Hematopoietic multipotent progenitor cell treated with erythropoietin and hydrocortisone succinate and interleukin-3 and kit ligand, for 15 days (in vitro differentiated cells): ENCODE data around the gene PARVA.

Experiments
- DNase-seq: peaks from one replicate; pipeline ENCODE4 v3.0.0-alpha.2; 2015; ENCODE audit warnings: low spot score

Gene PARVA

DNA sequence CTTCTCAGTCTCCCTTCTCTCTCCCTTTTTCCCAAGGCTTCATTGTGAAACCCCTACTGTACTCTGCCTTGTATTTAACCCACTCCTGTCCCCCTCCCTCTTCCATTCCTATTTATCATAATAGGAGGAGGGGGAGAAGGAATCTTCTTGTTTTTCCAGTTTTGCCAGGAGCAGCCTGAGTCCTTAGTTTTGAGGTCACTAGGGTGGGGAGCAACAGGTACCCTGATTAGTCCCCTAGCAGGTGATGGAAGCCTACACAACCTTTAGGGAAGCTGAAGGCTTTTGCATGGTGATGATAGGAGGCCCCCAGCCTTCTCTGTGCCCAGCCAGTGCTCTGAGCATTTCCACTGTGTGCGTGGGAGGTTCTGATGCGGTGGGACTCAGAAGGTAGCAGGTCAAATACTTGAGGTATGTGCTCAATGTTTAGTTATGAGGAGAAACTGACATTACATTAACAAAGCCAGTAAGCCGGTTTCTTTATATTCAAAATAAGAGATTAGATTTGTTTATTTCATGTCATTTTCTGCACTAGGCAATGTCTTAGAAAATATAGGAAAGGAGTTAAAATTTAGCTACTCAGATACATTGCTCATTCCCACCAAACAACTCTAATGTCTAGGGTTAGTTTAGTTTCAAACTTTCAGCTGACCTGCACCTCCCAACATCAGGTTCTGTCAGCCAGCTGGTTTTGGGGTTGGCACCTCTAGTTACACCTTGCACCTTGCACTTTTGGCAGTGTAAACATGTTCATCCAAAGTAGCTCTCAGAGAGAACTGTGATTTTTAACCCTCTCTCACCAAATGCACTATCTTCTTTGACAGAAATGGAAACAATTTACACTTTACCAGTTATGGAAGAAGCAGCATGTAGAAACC lies 26.0 kb downstream of the PARVA start:
- no peak for DNase-seq

GRCh38 chr11:12403997-12404350 lies 26.6 kb downstream of the PARVA start:
- DNase-seq: no peak

DNA sequence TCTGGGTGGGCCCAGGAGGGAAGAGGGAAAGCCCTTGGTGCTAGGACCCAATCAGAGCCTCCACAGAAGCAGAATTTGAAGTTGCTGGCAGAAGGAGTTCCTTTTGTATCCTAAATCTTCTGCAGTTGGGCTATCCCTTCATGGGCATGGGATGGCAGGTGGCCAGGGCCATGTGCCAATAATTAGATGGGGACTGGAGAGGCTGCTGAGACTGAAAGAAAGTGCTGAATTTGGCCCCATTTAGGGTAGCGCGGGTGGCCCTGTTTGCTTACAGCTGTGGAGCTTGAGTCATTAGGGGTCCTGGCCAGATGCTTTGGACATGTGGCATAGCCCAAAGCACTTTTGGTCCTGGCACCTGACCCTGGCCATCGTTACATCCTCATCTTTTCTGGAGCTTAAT lies 27.1 kb downstream of the PARVA start:
- no peak for DNase-seq

GRCh38 chr11:12408156-12408770 lies 30.9 kb downstream of the PARVA start:
- DNase-seq: no peak

GRCh38 chr11:12409621-12410005 lies 32.2 kb downstream of the PARVA start:
- no peak for DNase-seq

DNA sequence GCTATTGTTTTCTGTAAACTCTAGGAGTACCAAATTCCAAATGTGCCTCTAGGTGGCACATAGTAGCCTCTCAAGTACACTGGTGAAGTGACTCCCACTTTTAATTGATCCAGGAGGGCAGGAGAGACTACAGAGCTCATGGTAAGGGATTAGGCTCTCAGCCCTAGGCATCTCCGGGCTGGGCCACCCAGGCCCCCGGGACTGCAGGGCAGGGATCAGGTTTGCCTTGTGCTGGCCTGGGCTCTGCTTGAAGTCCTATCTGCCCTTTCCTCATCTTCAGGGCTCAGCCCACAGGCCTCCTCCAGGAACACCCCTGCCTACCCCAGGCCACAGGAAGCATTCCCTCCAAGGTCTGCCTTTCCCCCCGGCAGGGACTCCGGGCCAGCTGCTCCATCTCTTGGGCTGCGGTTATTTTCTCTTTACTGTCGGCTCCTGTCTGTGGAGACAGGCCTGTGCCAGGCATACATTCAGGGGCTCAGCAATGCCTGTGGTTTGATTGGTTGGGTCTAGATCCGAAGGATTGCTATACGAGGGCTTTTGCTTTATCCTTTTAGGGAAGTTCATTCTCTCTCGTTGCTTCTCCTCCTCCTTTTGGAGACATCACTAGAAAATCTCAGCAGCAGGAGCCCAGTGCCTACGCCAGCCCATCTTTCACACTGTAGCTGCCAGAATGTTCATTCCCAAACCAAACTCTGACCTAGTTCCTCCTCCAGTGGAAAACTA lies 32.8 kb downstream of the PARVA start:
- DNase-seq: no peak

DNA sequence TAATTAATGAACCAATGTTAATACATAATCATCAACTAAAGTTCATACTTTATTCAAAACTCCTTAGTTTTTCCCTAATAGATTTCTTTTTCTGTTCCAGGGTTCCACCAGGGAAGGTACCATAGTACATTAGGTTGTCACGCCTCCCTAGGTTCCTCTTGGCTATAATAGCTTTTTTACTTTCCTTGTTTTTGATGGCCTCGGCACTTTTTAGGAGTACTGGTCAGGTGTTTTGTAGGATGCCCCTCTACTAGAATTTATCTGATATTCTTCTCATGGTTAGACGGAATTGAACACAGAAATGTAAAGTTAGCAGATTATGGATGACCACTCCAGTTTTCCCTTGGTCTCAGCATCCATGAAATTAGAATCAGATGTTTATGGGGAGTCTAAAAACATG lies 34.0 kb downstream of the PARVA start:
- no peak for DNase-seq

GRCh38 chr11:12411806-12412727 lies 34.7 kb downstream of the PARVA start:
- no peak for DNase-seq

GRCh38 chr11:12413141-12414052 lies 36.0 kb downstream of the PARVA start:
- no peak for DNase-seq

DNA sequence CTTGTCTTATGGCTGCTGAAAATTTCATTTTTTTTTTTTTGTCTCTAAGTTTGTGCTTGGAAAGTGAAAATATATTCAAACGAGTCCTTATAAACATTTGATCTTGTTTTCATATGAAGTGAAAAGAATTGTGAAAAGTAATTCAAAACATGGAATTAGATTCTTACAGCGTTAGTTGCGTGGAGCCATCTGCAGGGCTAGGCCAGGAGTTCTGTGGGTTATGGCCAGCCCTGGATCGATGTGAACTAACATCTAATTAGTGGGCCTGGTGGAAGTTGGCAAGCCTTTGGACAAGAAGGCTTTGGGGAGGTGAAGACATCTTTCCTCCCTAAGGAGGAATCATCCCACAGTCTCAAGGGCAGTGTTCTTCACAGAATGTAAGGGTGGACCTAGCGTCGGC lies 37.2 kb downstream of the PARVA start:
- no peak for DNase-seq

DNA sequence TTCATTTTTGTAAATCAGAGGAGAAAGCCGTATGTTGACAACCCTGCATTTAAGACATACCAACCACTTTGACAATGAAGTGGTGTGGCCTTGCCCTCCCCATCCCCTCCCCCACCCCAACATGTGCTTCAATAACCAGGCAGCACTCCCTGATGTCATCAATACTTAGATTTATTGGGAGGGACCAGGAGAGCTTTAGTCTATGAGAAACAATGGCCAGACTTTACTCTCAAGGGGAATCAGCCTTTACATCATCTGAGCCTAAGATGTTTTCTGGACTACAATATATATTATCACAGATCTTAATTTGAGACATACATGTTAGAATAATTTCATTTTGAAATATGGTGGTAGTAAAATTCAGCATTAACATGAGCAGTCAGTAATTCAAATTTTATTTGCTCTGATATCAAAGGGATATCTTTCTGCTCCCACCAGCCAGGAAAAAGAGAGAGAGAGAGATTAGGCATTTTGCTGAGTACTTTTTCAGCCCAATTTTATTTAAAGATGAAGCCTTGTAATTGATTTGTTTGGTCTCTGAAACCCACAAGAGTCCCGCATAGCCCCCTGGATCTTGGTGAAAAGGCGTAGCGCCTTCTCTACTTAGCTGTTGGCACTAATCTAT lies 38.1 kb downstream of the PARVA start:
- DNase-seq: no peak

GRCh38 chr11:12416552-12416951 lies 39.2 kb downstream of the PARVA start:
- DNase-seq: no peak

DNA sequence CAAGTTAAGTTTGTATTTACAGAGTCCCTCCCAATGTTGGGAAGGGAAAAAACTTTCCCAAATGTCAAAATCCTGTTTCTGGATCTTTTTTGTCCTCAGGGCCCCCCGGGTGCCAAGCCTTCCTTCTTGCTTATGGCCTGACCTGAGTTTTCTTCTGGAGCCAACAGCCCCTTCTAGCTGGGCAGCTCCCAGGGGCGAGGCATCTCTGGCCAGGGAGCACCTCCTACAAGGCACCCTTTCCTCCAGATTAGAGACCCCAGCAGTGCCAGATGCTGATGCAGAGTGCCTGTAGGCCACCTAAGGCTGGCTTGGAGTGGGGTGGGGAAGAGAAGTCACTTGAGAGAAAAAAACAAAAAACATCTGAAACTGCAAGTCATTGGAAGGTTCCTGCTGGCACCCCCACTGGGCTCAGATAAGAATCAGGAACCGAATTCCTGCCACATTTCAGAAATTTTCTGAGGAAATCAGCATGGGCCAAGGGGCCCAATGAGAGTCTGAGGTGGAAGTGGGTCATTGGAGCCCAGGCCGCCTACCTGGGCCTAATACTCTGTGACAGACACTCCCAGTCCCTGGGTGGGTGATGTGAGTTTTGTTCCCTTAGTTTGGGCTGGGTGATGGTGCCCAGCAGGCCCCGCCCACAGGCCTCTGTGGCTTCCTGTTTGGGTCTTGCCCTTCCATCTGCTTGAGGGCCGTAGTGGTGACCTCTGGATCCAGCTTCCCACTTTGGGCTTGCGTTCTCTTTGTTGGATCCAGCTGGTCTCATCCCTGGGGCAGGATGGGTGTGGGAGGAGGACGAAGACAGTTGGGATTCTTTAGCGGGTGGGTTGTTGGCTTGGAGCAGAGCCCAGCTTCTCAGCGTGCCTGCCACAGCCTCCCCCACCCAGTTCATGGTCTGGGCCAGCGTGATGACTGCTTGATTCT lies 40.6 kb downstream of the PARVA start:
- no peak for DNase-seq

DNA sequence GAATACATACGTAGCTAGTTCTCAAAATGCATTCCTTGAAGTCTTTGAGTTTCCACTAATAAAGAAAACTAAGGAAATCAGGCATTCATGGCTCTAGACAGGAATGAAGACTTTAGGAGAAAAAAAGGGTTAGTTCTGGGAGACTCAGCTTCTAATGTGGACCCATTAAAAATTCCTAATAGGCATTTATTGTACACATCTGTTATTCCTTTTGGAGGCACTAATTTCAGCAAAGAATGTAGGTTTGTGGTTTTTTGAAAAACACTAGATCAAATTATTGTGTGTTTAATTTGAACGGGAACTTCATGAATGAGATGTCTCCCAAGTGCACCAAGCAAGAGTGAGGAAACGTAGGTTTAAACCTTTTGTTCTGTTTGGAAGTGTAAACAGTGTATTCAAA lies 42.7 kb downstream of the PARVA start:
- no peak for DNase-seq

DNA sequence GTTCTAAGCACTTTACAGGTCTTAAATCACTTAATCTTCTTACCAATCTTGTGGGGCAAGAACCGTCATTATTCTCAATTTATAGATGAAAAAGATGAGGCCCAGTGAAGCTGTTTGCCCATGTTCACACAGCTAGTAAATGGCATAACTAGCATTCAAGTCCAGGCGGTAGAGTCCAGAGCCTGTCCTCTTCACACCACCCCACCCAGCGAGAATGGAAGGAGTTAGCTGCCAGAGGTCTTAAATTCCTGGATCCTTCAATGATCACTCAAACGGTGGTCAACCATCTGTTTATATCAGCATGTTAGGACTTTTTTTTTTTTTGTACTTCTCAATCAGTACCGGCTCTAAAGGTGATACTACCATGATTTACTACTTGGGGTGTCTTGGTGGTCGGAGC lies 43.3 kb downstream of the PARVA start:
- DNase-seq: no peak

GRCh38 chr11:12421386-12421785 lies 44.0 kb downstream of the PARVA start:
- no peak for DNase-seq

- DNase-seq: no peak
These were observed 48.8 kb downstream of the PARVA start for GRCh38 chr11:12426176-12426575.

DNA sequence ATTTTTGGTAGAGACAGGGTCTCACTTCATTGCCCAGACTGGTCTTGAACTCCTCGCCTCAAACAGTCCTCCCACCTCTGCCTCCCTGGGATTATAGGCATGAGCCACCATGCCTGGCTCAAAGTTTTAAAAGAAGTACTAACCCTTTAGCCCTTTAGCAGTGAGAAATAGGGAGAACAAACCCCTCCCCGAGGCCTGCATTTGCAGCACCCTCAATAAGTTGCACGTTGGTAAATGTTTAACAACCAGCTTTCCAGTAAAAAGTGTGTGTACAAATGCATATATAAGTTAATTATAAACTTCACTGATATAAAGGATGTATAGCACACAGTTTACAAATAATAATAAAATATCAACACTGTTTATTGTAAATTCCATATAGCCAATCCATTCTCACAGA lies 51.8 kb downstream of the PARVA start:
- DNase-seq: no peak

GRCh38 chr11:12430351-12430750 lies 53.0 kb downstream of the PARVA start:
- no peak for DNase-seq
